Endometrium (tissue), 2 donors: ENCODE measurements around the gene SIN3A.
"Not testable (repeated sequence)": the region's sequence is repeated elsewhere in the genome, so short reads cannot be mapped to it uniquely, and the experiment has no call there.

Source experiments
- FAIRE-seq: peaks from 2 replicates; lab custom pipeline; 2012; peaks lifted over from hg19 to GRCh38; lab: Jason Lieb, UNC
- donor health status: control.
- donor health status: control.

SIN3A gene

DNA sequence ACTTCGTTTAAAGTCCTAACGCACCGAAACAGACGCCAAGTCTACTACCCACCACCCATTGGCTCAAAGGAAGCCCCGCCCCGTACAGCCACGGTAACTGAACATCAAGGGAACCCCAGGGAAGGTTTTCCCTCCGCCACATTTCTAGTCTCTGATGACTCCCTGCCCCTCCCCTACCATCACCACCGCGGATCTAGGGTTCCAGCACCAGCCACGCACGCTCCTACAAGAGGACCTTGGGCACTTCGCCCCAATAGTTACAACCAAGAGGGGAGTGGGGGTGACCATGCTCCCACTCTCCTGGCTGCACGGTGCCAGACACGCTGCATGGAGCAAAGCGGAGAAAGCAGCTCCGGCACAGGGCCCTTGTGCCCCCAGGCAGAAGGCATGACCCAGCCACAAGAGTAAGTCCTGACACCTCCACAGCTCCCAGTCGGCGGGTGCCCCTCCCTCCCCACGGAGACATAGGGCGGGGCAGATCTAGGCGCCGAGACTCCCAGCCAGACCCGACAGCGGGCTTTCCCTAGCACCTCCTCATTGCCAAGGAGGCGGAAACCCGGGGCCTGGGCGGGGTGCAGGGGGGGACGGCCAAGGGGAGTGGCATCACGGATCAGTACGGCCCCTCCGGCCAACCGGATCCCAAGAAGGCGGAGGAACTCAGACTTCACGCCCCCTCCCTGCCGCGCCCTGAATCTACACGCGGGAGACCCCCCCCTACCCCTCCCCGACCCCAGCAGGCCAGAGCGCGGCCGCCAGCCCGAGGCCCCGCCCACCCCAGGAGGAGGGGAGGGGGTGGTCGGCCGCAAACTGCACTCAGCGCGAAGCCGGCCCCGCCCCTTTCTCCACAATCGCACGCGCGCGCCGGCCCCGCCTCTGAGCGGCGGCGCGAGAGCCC is 936 bp downstream of the SIN3A start:
- peak; percentile 94 for FAIRE-seq

DNA sequence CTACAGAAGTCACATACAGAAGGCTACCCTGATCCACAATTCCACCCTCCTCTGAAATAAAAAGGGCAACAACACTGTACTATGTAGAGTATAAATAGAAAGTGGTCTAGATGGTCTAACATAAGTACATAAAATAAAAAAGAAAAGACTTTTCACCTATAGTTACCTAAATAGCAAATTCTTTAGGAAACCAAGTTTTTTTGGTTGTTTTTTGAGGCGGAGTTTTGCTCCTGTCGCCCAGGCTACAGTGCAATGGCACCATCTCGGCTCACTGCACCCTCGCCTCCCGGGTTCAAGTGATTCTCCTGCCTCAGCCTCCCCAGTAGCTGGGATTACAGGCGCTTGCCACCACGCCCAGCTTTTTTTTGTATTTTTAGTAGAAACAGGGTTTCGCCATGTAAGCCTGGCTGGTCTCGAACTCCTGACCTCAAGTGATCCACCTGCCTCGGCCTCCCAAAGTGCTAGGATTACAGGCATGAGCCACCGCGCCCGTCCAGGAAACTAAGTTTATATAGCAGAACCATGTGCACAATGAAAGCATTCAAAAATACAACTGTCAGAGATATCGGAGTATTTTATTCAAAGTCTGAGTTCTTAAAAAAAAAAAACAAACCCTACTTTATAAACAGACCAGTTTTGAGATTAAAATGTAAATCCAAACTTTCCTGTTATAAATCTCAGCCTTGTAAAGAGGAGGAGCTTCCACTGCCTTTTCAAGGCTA is 1.7 kb downstream of the SIN3A start:
- FAIRE-seq, result no peak

DNA sequence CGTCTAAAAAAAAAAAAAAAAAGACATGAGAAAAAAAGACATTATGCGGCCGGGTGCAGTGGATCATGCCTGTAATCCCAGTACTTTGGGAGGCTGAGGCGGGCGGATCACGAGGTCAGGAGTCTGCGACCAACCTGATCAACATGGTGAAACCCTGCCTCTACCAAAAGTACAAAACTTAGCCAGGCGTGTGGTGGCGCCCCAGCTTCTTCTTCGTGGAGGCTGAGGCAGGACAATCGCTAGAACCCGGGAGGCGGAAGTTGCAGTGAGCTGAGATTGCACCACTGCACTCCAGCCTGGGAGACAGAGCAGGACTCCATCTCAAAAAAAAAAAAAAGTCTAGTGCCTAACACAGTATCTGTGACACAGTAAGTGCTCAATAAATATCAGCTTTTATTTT is 3.3 kb downstream of the SIN3A start:
- not testable (repeated sequence) for FAIRE-seq

DNA sequence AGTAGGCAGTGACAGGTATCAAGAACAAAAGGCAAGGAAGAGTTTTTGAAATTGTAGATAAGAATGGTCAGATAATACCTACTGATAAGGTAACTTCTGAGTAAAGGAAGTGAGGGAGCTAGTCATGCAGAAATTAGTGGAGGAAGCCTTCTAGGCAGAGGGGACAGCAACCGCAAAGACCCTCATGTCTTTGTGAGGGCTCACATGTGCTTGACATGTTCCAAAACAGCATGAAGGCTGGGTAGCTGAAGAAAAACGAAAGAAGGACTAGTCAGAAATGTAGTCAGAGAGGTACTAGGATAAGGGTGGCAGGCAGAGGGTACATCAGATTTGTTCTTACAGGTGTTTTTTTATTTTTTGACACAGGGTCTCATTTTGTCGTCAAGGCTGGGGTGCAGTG is 5.3 kb downstream of the SIN3A start:
- no peak for FAIRE-seq

DNA sequence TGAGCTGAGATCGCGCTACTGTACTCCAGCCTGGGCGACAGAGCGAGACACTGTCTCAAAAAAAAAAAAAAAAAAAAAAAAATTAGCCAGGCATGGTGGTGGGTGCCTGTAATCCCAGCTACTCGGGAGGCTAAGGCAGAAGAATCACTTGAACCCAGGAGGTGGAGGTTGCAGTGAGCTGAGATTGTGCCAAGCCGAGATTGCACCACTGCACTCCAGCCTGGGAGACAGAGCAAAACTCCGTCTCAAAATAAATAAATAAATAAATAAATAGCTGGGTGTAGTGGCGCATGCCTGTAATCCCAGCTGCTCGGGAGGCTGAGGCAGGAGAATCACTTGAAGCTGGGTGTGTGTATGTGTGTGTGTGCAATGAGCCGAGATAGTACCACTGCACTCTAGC is 6.2 kb downstream of the SIN3A start:
- FAIRE-seq, result not testable (repeated sequence)

DNA sequence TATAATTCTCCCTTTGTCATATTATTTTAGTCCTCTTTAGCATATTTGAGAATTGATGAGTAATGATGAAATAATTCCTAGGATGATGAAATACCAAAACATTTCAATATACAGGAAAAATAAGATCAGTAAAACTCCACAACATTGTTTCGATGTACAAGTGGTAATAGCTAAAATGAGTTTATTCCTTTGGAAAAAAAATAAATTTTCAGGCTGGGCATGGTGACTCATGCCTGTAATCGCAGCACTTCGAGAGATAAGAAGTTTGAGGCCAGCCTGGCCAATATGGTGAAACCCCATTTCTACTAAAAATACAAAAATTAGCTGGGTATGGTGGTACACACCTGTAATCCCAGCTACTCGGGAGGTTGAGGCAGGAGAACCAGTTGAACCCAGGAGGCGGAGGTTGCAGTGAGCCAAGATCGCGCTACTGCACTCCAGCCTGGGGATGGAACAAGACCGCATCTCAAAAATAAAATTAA is 7.5 kb downstream of the SIN3A start:
- FAIRE-seq, result not testable (repeated sequence)

DNA sequence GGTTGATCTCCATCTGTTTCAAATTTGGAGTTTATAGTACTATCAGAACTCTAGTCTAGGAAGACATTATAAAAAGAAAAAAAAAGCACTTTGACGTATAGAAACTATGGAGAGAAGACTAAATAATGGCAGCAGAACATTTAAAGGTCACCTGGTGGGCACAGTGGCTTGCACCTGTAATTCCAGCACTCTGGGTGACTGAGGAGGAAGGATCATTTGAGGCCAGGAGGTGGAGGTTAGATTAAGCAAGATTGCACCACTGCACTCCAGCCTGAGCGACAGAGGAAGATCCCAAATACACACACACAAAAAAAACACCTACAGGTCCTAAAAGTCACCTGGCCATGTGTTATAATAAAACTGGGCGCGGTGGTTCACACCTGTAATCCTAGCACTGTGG is 13.8 kb downstream of the SIN3A start:
- no peak for FAIRE-seq

DNA sequence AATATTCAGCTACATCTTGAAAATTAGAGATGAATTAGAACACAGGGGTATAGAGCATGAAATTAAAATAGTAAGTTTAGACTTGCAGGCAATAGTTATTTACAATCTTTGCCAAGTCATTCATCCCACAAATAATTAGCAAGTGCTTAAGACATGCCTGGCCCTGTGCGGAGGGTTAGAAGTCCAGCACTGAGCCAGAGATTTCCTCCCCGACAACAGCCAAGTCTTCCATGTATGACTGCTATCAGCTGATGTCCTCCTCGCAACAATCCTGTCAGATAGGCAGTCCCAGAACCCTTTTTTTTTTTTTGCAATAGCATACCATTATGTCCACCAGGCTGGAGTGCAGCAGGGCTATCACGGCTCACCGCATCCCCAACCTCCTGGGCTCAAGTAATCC is 14.6 kb downstream of the SIN3A start:
- no peak for FAIRE-seq

DNA sequence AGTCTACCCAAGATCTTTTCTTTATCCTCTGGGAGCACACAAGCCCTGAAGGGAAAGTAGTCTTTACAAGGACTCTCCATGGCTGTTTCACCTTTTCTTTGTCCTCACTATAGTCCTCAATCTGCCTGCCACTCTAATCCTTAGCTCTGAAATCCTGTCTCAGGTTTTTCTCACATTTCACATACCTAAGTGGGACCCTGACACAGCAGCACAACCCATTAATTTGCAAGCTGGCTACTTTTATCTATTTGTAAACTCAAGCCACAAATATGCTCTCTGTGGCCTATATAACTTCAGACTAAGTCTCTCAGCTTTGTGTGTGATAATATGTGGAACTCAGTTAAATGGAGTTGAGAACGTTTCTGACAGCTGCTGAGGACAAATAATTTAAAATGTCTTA is 19.8 kb downstream of the SIN3A start:
- no peak for FAIRE-seq

DNA sequence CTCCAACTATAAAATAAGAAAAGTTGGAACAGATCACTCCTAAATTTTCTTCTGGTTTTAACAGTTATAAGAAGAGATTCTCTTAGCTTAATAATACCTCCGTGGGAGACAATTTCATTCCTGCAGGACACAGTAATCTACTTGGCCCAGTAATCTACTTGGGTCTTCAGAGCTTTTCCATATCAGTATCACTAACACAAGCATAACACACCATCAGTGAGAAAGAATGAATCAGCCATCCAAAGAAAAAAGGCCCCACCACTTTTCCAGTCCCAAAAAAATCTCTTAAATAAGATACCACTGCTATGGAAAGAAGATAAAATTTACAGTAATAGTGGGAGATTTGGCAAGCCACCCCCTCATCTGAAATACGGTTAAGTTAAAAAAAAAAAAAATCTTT is 20.2 kb downstream of the SIN3A start:
- no peak for FAIRE-seq

DNA sequence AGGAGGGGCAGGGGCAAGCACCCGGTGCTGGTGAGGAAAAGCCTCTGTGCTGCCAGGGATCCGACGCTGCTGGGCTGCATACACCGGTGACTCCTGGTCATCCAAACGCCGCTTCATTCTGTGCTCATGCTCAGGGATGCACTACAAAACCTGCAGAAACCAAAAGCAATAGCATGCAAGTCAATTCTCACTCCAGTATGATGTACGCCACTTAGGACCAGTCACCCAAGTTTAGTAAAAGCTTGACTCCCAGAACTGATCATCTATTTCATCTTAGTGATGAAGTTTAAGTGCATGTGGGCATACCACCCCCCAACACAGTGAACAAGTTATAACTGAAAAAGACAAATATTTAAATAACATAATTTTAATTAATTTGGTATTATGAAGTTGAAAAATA is 21.2 kb downstream of the SIN3A start:
- no peak for FAIRE-seq

DNA sequence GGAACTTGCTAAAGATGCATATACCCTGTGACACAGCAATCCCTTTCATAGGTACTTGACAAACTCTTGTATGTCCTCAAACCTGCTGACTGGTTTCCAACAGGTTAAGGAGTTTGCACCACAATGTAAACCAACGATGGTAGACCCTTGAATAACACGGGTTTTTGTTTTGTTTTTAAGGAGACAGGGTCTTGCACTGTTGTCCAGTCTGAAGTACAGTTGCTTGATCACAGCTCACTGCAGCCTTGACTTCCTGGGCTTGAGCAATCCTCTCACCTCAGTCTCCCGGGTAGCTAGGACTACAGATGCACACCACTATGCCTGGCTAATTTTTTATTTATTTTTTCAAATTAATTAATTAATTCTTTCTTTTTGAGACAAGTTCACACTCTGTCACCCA is 23.3 kb downstream of the SIN3A start:
- no peak for FAIRE-seq

DNA sequence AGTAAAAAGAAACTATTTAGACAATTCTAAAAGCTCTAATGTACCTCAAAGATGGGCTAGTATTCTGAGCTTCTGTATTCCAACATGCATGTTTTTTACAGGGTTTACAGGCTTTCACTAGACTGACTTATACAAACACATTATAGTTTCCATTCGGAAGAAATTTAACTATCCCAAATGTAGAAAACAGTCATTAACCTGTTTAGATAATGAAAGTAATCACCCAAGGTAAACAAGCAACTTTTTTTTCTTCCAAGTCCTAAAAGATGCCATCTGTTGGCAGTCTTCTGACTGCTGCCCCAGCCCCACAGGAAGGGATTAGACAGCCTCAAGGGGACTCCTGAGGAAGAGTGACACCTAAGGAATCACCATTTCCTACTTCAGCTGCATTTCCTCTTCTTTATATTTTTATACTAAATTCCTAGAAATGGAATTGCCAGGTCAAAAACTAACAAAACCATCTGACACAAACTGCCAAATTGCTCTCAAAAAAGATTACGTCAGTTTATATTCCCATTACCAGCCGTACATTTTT is 25.5 kb downstream of the SIN3A start:
- no peak for FAIRE-seq

DNA sequence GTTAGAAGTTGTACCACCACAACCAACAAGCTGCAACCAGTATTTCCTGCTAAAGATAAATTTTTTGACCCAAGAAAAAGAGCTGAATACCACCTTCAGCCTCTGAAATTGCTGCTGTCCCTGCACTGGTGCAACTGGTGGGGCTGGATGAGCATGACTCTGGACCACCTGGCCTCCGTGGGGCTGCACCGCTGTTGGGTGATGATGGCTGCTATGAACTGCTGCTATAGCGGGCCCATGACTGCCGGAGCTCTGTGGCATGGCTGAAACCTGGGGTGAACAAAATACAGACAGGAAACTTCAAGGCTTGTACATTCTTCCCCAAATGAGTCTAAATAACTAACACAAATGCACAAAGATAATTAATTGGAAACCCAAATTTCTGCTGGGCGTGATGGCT is 28.9 kb downstream of the SIN3A start:
- FAIRE-seq, result no peak

DNA sequence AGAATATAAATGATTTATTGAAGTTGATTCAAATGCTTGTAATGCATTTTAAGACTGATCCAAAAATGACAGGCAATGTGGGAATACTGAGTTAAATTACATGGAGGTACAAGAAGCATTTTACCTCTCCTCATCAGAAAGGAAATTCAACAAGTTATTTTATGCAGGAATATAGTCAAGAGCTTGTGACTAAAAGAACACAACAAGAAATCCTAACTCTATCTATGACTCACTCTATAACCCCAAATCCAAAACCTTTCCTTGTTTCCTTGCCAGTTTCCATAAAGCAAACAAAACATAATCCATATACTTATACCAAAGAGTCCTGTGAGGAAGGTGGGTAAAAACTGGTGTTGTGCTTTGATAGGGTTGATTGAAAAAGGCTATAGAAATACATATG is 30.8 kb downstream of the SIN3A start:
- no peak for FAIRE-seq

DNA sequence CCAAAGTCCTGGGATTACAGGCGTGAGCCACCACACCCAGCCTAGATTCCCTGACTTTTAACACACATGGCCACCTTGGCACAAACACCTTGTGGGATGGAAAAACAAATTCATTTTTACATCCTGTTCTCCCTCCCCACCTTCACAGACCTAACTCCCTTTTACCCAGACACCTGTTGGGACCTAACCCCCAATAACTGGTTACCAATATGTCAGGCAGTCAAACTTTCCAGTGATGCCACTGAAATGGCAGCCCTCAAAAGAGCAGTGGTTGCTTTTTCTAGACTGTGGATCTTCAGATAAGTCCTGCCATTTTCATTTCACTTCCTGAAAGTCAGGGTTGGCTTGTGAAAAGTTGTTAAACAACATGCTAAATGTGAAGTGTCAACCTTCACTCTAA is 34.9 kb downstream of the SIN3A start:
- no peak for FAIRE-seq

DNA sequence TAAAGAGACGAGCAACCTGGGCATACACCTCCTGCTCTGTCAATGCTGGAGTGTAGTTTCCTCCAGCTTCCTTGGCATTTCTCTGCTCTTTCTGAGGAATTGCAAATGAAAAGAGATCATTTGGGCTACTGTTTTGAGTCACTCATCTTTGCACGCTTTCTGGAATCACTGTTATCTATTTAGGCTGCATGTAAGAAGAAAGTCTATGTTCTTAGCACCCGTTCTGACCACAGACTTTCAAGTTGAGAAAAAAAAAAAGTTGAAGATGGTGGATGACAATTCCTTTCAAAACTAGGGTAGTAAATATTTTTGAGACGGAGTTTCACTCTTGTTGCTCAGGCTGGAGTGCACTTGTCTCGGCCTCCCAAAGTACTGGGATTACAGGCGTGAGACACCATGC is 41.3 kb downstream of the SIN3A start:
- FAIRE-seq, result no peak

DNA sequence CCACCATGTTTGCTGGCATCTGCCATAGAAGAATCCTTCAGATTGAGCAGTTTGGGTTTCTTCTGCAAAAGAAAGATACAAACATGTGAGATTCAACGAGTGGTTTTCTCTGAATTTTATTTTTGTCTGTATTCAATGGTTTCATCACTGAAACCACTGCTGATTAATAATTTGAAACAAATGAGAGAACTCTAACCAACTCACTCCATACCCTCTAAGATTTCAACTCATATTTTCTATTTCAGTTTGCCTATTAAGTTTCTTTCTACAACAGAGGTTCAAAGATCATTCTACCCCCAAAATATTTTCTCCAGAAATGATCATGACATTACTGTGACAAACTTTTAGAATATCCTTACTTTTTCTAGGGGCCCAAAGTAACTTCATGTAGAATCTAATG is 44.4 kb downstream of the SIN3A start:
- FAIRE-seq, result no peak

DNA sequence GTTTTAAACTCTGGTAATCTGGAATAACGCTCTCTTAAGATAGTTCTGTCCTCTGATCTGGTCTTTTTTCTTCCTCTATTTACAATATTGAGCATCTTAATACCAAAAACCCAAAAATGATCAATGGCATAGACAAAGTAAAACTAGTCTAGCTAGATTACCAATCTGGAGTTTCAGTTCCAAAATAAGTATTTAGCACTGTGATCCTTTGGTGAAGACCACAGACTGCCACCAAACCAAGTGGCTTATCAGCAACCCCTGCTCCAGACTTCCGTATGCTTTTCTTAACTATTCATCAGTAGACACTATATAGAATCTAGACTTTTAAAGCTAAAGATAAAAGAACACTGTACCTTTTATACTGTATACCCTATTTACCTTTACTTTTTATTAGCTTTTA is 47.6 kb downstream of the SIN3A start:
- no peak for FAIRE-seq

DNA sequence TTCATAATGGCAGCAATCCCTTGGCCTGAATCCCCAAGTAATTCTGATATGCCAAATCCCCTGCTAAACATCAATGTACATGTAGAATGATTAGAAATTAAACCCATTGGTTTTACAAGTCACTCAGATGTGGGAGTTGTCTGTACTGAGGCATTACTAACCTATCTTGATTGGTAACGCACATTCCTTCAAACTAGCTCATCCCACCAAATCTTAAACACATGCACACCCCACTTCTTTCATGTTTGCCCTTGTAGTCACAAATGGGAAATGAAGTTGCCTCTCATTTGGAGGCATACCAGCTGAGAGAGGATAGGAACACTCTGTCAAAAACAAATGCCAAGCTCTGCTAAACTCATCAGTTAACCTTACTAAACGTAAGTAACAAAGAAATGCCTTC is 54.0 kb downstream of the SIN3A start:
- no peak for FAIRE-seq

DNA sequence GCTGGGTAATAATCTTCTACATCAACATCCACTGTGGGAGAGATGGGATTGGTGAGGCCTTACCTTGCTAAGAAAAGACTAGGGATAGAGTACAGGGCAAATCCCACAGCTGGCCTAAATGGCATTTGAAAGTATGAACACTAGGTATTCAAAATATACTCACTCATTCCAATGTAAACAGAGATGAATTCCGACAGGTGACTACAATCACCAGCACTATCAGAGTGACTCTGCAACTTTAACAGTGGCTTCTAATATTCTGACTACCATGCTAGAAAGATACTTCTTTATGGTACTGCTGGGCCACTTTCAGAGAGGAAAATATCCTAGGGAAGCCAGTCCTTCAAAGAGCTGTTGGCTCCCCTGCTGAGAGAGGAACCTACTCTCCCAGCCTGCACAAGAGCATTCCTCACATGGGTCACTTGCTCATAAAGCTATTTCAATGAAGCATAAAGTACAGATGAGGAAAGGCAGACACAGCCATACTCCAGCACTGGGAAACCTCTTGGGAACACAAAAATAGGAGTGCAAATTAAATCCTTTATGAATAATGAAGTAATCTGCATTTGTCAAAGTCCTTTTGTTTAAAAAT is 61.6 kb downstream of the SIN3A start:
- no peak for FAIRE-seq

DNA sequence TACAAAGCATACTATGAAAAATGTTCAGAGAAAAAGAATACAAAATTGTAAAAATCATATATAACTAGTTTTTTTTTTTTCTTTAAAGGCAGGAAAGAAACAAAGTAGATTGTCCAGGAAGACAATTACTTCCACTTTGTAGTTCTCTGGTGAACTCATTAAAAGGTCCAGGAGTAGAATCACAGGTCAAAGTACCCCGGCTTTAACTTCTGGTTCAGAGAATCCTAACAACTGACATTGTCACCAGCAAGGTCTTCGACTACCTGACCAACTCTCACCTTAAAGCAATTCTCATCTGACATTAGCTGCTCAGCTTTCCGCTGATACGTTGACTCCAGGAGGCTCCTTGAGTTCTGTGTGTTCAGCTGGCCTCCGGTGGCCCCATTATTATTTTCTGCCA is 67.5 kb downstream of the SIN3A start:
- not testable (repeated sequence) for FAIRE-seq

DNA sequence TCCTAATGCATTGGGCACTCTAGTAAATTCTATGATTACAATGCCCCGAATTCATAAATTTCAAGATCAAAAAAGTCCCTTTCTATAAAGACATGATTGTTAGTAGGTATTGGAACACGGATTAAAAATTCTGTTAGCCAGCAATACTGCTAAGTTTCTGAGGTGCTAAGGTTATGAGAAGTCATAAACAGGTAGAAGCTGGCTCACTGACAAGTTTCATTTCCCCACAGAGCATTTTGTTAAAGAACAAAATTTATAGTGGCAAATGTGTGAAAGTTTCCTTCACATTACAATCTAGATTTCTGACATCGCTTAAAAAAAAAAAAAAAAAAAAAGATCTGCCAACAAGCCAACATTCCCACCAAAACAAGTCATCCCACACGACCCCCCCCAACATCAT is 70.7 kb downstream of the SIN3A start:
- no peak for FAIRE-seq
